OCI-LY1 (cell line): ENCODE data around the gene HLA-E.

Experiments
- H2AFZ ChIP-seq: fragments of 200-600 bp; sonication (generic), shearing (Covaris generic); 2 replicates; pipeline ENCODE4 v1.6.0; 2014; ENCODE audit warnings: antibody characterized with exemption, mild to moderate bottlenecking, low read length
- H3F3A ChIP-seq: fragments of 200-600 bp; sonication (generic), shearing (Covaris generic); 2 replicates; pipeline ENCODE4 v1.6.0; 2014; ENCODE audit warnings: mild to moderate bottlenecking, antibody characterized with exemption, low read length, moderate library complexity; ENCODE audit not compliant: insufficient read depth
- H3K27ac ChIP-seq: fragments of 200-600 bp; sonication (generic); 2 replicates; pipeline ENCODE4 v1.5.1; 2014; ENCODE audit warnings: low read length, mixed run types, mild to moderate bottlenecking, low read depth; ENCODE audit not compliant: poor library complexity, severe bottlenecking
- H3K27me3 ChIP-seq: fragments of 200-600 bp; sonication (generic); 2 replicates; pipeline ENCODE4 v1.6.0; 2014; ENCODE audit warnings: antibody characterized with exemption, mild to moderate bottlenecking, low read length, moderate library complexity; ENCODE audit not compliant: insufficient read depth
- H3K36me3 ChIP-seq: fragments of 200-600 bp; sonication (generic); 2 replicates; pipeline ENCODE4 v1.6.1; 2014; ENCODE audit warnings: mild to moderate bottlenecking, antibody characterized with exemption, low read length, moderate library complexity, mixed read lengths; ENCODE audit not compliant: insufficient read depth
- H3K4me1 ChIP-seq: fragments of 200-600 bp; sonication (generic); 2 replicates; pipeline ENCODE4 v1.5.1; 2014; ENCODE audit warnings: mild to moderate bottlenecking, low read length, moderate library complexity; ENCODE audit not compliant: insufficient read depth, severe bottlenecking
- H3K4me2 ChIP-seq: fragments of 200-600 bp; sonication (generic), shearing (Covaris generic); 2 replicates; pipeline ENCODE4 v1.6.1; 2014; ENCODE audit warnings: low read length
- H3K4me3 ChIP-seq: fragments of 200-600 bp; sonication (generic); 2 replicates; pipeline ENCODE4 v1.5.1; 2014; ENCODE audit warnings: low read length, low read depth, mild to moderate bottlenecking, mixed read lengths; ENCODE audit not compliant: poor library complexity, severe bottlenecking
- H3K79me2 ChIP-seq: fragments of 200-600 bp; shearing (Covaris generic); 2 replicates; pipeline ENCODE4 v1.6.1; 2016; ENCODE audit warnings: mixed run types, low read length, mixed read lengths; ENCODE audit not compliant: insufficient read depth
- H3K9ac ChIP-seq: fragments of 200-600 bp; sonication (generic), shearing (Covaris generic); 2 replicates; pipeline ENCODE4 v1.6.1; 2014; ENCODE audit warnings: mild to moderate bottlenecking, low read length, mixed read lengths
- H3K9me2 ChIP-seq: fragments of 200-600 bp; sonication (generic), shearing (Covaris generic); 2 replicates; pipeline ENCODE4 v1.6.1; 2014; ENCODE audit warnings: low read depth, mild to moderate bottlenecking, low read length, mixed read lengths
- H3K9me3 ChIP-seq: fragments of 200-600 bp; shearing (Covaris generic); 2 replicates; pipeline ENCODE4 v1.6.1; 2014; ENCODE audit warnings: low read length, mixed read lengths
- H4K20me1 ChIP-seq: fragments of 200-600 bp; sonication (generic), shearing (Covaris generic); 2 replicates; pipeline ENCODE4 v1.6.0; 2016; ENCODE audit warnings: mild to moderate bottlenecking, low read length; ENCODE audit not compliant: insufficient read depth
- CTCF ChIP-seq: fragments of 200-600 bp; sonication (generic), shearing (Covaris generic); IDR thresholded peaks from 2 replicates; pipeline ENCODE4 v1.5.1; 2017; ENCODE audit warnings: mild to moderate bottlenecking, antibody characterized with exemption, low read length, moderate library complexity, mixed read lengths
- EZH2 ChIP-seq: fragments of 200-600 bp; sonication (generic), shearing (Covaris generic); IDR thresholded peaks from 2 replicates; pipeline ENCODE4 v1.8.0; 2017; ENCODE audit warnings: borderline replicate concordance, mixed run types, mild to moderate bottlenecking, antibody characterized with exemption, low read length, moderate library complexity, mixed read lengths

Gene HLA-E

DNA sequence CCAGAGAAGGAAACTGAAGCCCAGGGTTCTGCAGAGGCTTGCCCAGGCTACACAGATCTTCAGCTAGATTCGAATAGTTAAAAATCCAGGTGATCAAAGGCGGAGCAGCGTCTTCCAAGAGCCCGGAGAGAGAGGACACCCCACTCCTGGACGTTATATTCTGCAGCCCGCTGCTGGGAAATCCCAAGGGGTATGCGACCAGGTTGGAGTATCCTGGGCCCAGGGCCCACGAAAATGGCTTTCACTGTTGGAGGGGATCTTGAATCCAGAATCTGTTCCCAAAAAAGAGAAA lies 44.9 kb upstream of the HLA-E start:
- H3K9me2 ChIP-seq = no peaks in the 10 kb centered on the region
- no peak for TF ChIP-seq EZH2
- TF ChIP-seq CTCF = no peak
- no peaks in the 10 kb centered on the region for H3K79me2 ChIP-seq
- no peaks in the 10 kb centered on the region for H3K9me3 ChIP-seq
- no peaks in the 10 kb centered on the region for H3K4me1 ChIP-seq
- H3K4me3 ChIP-seq = no peak overlapping the region
- H3F3A ChIP-seq = no peaks in the 10 kb centered on the region
- no peaks in the 10 kb centered on the region for H4K20me1 ChIP-seq
- no peak overlapping the region for H2AFZ ChIP-seq
- no peak overlapping the region for H3K9ac ChIP-seq
- no peaks in the 10 kb centered on the region for H3K27me3 ChIP-seq
- H3K4me2 ChIP-seq = no peak overlapping the region
- H3K27ac ChIP-seq = no peak overlapping the region
- no peaks in the 10 kb centered on the region for H3K36me3 ChIP-seq

DNA sequence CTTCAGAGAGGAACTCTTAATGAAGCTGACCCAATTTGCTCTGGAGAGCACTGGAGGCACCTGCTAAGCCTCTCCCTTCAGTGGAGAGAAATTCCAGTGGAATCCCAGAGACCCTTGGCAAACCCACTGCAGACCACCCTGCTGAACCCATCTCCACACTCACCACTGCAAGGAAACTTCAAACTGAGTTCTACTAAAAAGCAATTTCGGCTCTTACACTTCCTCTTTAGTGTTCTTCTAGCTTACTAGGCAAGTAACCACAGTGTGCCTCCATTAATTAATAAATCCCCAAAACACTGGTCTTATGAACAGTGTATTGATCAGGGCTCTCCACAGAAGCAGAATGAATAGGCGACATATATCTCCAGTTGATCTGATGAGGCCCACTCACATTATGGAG lies 43.0 kb upstream of the HLA-E start:
- H3F3A ChIP-seq = no peaks in the 10 kb centered on the region
- H3K27me3 ChIP-seq = 0 out of 2 replicates have a peak, but pooled peaks cover 3% of the 10 kb centered on the region
- H3K4me1 ChIP-seq = no peaks in the 10 kb centered on the region
- no peaks in the 10 kb centered on the region for H3K9me3 ChIP-seq
- no peak overlapping the region for H2AFZ ChIP-seq
- H3K9ac ChIP-seq = no peak overlapping the region
- TF ChIP-seq CTCF (no peak), EZH2 (no peak)
- no peaks in the 10 kb centered on the region for H3K36me3 ChIP-seq
- H3K27ac ChIP-seq = no peak overlapping the region
- no peak overlapping the region for H3K4me3 ChIP-seq
- no peaks in the 10 kb centered on the region for H3K9me2 ChIP-seq
- no peak overlapping the region for H3K4me2 ChIP-seq
- H4K20me1 ChIP-seq = no peaks in the 10 kb centered on the region
- H3K79me2 ChIP-seq = no peaks in the 10 kb centered on the region

GRCh38 chr6:30447237-30447636 lies 42.1 kb upstream of the HLA-E start:
- no peak for TF ChIP-seq CTCF
- TF ChIP-seq EZH2 = no peak
- H3K27ac ChIP-seq = no peak overlapping the region
- no peak overlapping the region for H3K4me3 ChIP-seq
- H3K4me1 ChIP-seq = no peaks in the 10 kb centered on the region
- H3K9ac ChIP-seq = no peak overlapping the region
- no peak overlapping the region for H3K4me2 ChIP-seq
- H3K9me3 ChIP-seq = no peaks in the 10 kb centered on the region
- 0 out of 2 replicates have a peak, but pooled peaks cover 3% of the 10 kb centered on the region for H3K27me3 ChIP-seq
- no peaks in the 10 kb centered on the region for H4K20me1 ChIP-seq
- no peaks in the 10 kb centered on the region for H3K9me2 ChIP-seq
- H2AFZ ChIP-seq = no peak overlapping the region
- no peaks in the 10 kb centered on the region for H3K36me3 ChIP-seq
- no peaks in the 10 kb centered on the region for H3K79me2 ChIP-seq
- H3F3A ChIP-seq = no peaks in the 10 kb centered on the region
